ENCODE results near the gene CRTC3. TPM values are rescaled to one million over a fixed set of nuclear protein-coding genes. Genes with fewer than 3 reads are reported as not detected.
"Not testable (repeated sequence)": the region's sequence is repeated elsewhere in the genome, so short reads cannot be mapped to it uniquely, and the experiment has no call there.

Gene CRTC3
- total and polyA plus RNA-seq, 2 donors (not counting 1 experiment from before 2014, with no cell fraction given) = 18.3 to 23.4 TPM

DNA sequence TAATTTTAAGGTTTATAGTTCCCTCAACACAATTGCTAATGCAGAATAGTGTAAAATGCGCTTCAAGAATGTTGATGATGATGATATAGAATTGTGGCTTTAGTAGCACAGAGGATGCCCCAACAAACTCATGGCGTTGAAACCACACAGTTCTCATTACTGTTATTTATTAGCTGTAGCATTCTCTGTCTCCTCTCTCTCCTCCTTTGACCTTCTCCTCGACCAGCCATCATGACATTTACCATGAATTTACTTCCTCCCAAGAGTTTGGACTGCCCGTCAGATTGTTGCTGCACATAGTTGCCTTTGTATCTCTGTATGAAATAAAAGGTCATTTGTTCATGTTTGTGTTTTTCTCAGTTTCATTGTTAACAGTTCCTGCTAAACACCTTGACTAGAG lies 27.8 kb upstream of the CRTC3 start:
- no peaks in the 10 kb centered on the region for H3K27me3 ChIP-seq (ENCODE audit: control insufficient read depth, insufficient read depth, low read length)
- H3K36me3 ChIP-seq (ENCODE audit: control insufficient read depth, insufficient read depth, low read length) = peaks cover 8% of the 10 kb centered on the region
- no peak overlapping the region for H3K9ac ChIP-seq (ENCODE audit: insufficient read depth, low read length)
- H3K4me3 ChIP-seq (replicated peaks in 1 of 4; ENCODE audit: control extremely low read depth in 1 of 4, insufficient read depth in 1 of 4, low read depth in 3 of 4, low read length in 4 of 4) = no peak overlapping the region
- DNase-seq (ENCODE audit: low read depth in 2 of 2) = no peak
- H3K79me2 ChIP-seq (ENCODE audit: control insufficient read depth, insufficient read depth, low read length) = no peaks in the 10 kb centered on the region
- no peaks in the 10 kb centered on the region for H4K20me1 ChIP-seq (ENCODE audit: control insufficient read depth, extremely low read depth, insufficient read depth, low read length)
- no peak overlapping the region for H2AFZ ChIP-seq (ENCODE audit: low read length)
- H3K4me1 ChIP-seq (ENCODE audit: control insufficient read depth, extremely low read depth, insufficient read depth, low read length) = no peaks in the 10 kb centered on the region
- H3K9me3 ChIP-seq (ENCODE audit: control insufficient read depth, insufficient read depth, low read depth, low read length) = no peaks in the 10 kb centered on the region
- no peak overlapping the region for H3K27ac ChIP-seq (ENCODE audit: insufficient read depth, low read length)
- H3K4me2 ChIP-seq (ENCODE audit: extremely low read depth, insufficient read depth, low read length) = no peak overlapping the region
- TF ChIP-seq, protein P1, sequence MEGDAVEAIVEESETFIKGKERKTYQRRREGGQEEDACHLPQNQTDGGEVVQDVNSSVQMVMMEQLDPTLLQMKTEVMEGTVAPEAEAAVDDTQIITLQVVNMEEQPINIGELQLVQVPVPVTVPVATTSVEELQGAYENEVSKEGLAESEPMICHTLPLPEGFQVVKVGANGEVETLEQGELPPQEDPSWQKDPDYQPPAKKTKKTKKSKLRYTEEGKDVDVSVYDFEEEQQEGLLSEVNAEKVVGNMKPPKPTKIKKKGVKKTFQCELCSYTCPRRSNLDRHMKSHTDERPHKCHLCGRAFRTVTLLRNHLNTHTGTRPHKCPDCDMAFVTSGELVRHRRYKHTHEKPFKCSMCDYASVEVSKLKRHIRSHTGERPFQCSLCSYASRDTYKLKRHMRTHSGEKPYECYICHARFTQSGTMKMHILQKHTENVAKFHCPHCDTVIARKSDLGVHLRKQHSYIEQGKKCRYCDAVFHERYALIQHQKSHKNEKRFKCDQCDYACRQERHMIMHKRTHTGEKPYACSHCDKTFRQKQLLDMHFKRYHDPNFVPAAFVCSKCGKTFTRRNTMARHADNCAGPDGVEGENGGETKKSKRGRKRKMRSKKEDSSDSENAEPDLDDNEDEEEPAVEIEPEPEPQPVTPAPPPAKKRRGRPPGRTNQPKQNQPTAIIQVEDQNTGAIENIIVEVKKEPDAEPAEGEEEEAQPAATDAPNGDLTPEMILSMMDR (conservative IDR thresholded peaks at IDR 0.05 in 1 of 2, IDR thresholded peaks at IDR 0.05 in 1 of 2; ENCODE audit: low read depth in 1 of 2, low read length in 2 of 2) = no peak
- no peak for TF ChIP-seq EZH2 (IDR thresholded peaks at IDR 0.05; ENCODE audit: low read length, missing control alignments)

DNA sequence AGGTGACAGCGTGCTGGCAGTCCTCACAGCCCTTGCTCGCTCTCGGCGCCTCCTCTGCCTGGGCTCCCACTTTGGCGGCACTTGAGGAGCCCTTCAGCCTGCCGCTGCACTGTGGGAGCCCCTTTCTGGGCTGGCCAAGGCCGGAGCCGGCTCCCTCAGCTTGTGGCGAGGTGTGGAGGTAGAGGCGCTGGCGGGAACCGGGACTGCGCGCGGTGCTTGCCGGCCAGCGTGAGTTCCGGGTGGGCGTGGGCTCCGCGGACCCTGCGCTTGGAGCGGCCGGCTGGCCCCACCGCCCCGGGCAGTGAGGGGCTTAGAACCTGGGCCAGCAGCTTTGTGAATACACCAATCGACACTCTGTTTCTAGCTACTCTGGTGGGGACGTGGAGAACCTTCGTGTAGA lies 18.9 kb upstream of the CRTC3 start:
- H3K27me3 ChIP-seq (ENCODE audit: control insufficient read depth, insufficient read depth, low read length); DNase-seq (ENCODE audit: low read depth in 2 of 2); H3K79me2 ChIP-seq (ENCODE audit: control insufficient read depth, insufficient read depth, low read length); H4K20me1 ChIP-seq (ENCODE audit: control insufficient read depth, extremely low read depth, insufficient read depth, low read length); H2AFZ ChIP-seq (ENCODE audit: low read length); H3K4me1 ChIP-seq (ENCODE audit: control insufficient read depth, extremely low read depth, insufficient read depth, low read length); H3K4me2 ChIP-seq (ENCODE audit: extremely low read depth, insufficient read depth, low read length); H3K27ac ChIP-seq (ENCODE audit: insufficient read depth, low read length); H3K36me3 ChIP-seq (ENCODE audit: control insufficient read depth, insufficient read depth, low read length); H3K4me3 ChIP-seq (replicated peaks in 1 of 4; ENCODE audit: control extremely low read depth in 1 of 4, insufficient read depth in 1 of 4, low read depth in 3 of 4, low read length in 4 of 4); H3K9me3 ChIP-seq (ENCODE audit: control insufficient read depth, insufficient read depth, low read depth, low read length); H3K9ac ChIP-seq (ENCODE audit: insufficient read depth, low read length): not testable (repeated sequence)

DNA sequence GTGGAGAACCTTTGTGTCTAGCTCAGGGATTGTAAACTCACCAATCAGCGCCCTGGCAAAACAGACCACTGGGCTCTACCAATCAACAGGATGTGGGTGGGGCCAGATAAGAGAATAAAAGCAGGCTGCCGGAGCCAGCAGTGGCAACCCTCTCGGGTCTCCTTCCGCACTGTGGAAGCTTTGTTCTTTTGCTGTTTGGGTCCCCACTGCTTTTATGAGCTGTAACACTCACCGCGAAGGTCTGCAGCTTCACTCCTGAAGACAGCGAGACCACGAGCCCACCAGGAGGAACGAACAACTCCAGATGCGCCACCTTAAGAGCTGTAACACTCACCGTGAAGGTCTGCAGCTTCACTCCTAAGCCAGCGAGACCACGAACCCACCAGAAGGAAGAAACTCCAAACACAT lies 18.5 kb upstream of the CRTC3 start:
- not testable (repeated sequence) for H3K4me1 ChIP-seq (ENCODE audit: control insufficient read depth, extremely low read depth, insufficient read depth, low read length); H3K9ac ChIP-seq (ENCODE audit: insufficient read depth, low read length); H3K79me2 ChIP-seq (ENCODE audit: control insufficient read depth, insufficient read depth, low read length); H2AFZ ChIP-seq (ENCODE audit: low read length); DNase-seq (ENCODE audit: low read depth in 2 of 2); H3K4me3 ChIP-seq (replicated peaks in 1 of 4; ENCODE audit: control extremely low read depth in 1 of 4, insufficient read depth in 1 of 4, low read depth in 3 of 4, low read length in 4 of 4); H3K4me2 ChIP-seq (ENCODE audit: extremely low read depth, insufficient read depth, low read length); H3K27me3 ChIP-seq (ENCODE audit: control insufficient read depth, insufficient read depth, low read length); H3K9me3 ChIP-seq (ENCODE audit: control insufficient read depth, insufficient read depth, low read depth, low read length); H3K36me3 ChIP-seq (ENCODE audit: control insufficient read depth, insufficient read depth, low read length); H4K20me1 ChIP-seq (ENCODE audit: control insufficient read depth, extremely low read depth, insufficient read depth, low read length); H3K27ac ChIP-seq (ENCODE audit: insufficient read depth, low read length)

DNA sequence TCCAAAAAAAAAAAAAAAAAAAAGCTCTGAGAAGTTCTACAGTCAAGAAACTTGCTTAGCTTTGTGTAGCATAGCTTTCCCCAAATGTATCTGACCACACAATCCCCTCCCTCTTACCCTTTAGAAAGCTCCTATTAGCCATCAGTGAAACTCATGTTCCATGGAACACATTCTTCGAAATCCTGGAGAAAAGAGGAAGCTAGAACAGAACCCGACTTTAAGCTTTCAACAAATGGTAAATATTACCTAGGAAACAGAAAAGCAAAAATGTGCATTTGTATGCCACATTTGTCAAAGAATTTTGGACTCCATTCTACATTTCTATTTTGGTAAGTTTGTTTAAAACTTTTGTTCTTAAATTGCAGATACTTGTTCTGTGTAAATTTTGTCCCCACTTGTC lies 17.4 kb upstream of the CRTC3 start:
- Histone ChIP-seq H3K9ac (ENCODE audit: insufficient read depth, low read length) (no peak overlapping the region), H4K20me1 (ENCODE audit: control insufficient read depth, extremely low read depth, insufficient read depth, low read length) (no peaks in the 10 kb centered on the region), H3K79me2 (ENCODE audit: control insufficient read depth, insufficient read depth, low read length) (no peaks in the 10 kb centered on the region), H3K4me2 (ENCODE audit: extremely low read depth, insufficient read depth, low read length) (no peak overlapping the region), H3K4me1 (ENCODE audit: control insufficient read depth, extremely low read depth, insufficient read depth, low read length) (no peaks in the 10 kb centered on the region), H3K4me3 (replicated peaks in 1 of 4; ENCODE audit: control extremely low read depth in 1 of 4, insufficient read depth in 1 of 4, low read depth in 3 of 4, low read length in 4 of 4) (no peak overlapping the region), H2AFZ (ENCODE audit: low read length) (no peak overlapping the region), H3K27me3 (ENCODE audit: control insufficient read depth, insufficient read depth, low read length) (no peaks in the 10 kb centered on the region), H3K36me3 (ENCODE audit: control insufficient read depth, insufficient read depth, low read length) (no peaks in the 10 kb centered on the region), H3K27ac (ENCODE audit: insufficient read depth, low read length) (no peak overlapping the region), H3K9me3 (ENCODE audit: control insufficient read depth, insufficient read depth, low read depth, low read length) (no peaks in the 10 kb centered on the region)
- no peak for TF ChIP-seq EZH2 (IDR thresholded peaks at IDR 0.05; ENCODE audit: low read length, missing control alignments)
- TF ChIP-seq, protein P1 (conservative IDR thresholded peaks at IDR 0.05 in 1 of 2, IDR thresholded peaks at IDR 0.05 in 1 of 2; ENCODE audit: low read depth in 1 of 2, low read length in 2 of 2) = no peak
- DNase-seq (ENCODE audit: low read depth in 2 of 2) = no peak

All from fibroblast of lung (primary cell).